ENCODE measurements around the gene PIWIL4.

Gene PIWIL4

GRCh38 chr11:94532211-94532610 is 35.0 kb upstream of the PIWIL4 start:
- Histone ChIP-seq H4K8ac (ENCODE audit: low read length) (no peak overlapping the region), H3K36me3 (ENCODE audit: control insufficient read depth in 1 of 2, insufficient read depth in 2 of 2, low read depth in 1 of 2, low read length in 2 of 2) (no peaks in the 10 kb centered on the region), H3K9ac (ENCODE audit: low read length) (no peak overlapping the region), H3K79me1 (replicated peaks; ENCODE audit: low read length, poor library complexity, severe bottlenecking) (no peaks in the 10 kb centered on the region), H2AK5ac (ENCODE audit: low read length, severe bottlenecking) (no peak overlapping the region), H3K4me1 (ENCODE audit: control insufficient read depth, insufficient read depth, low read depth, low read length) (no peaks in the 10 kb centered on the region), H3K4ac (ENCODE audit: low read depth in 1 of 2, low read length in 2 of 2) (no peak overlapping the region), H3K27ac (ENCODE audit: low read length, poor library complexity, severe bottlenecking) (no peak overlapping the region), H3K4me2 (ENCODE audit: low read length, poor library complexity, severe bottlenecking) (no peak overlapping the region), H2AFZ (ENCODE audit: low read depth, low read length) (no peak overlapping the region), H4K91ac (ENCODE audit: low read length) (no peak overlapping the region), H3K9me3 (ENCODE audit: control insufficient read depth, low read length) (no peaks in the 10 kb centered on the region), H2BK12ac (ENCODE audit: low read length in 2 of 2) (no peak overlapping the region), H3K14ac (ENCODE audit: low read length in 2 of 2) (no peak overlapping the region), H2BK5ac (ENCODE audit: low read depth, low read length, poor library complexity, severe bottlenecking) (no peak overlapping the region), H2BK15ac (ENCODE audit: low read depth, poor library complexity, severe bottlenecking) (no peak overlapping the region), H3K23ac (ENCODE audit: low read length in 2 of 2) (no peak overlapping the region), H3K27me3 (ENCODE audit: control insufficient read depth in 1 of 2, insufficient read depth in 1 of 2, low read length in 2 of 2) (no peaks in the 10 kb centered on the region), H3K18ac (ENCODE audit: low read depth in 1 of 2, low read length in 2 of 2) (no peak overlapping the region), H2BK120ac (ENCODE audit: low read depth, low read length) (no peak overlapping the region), H3K4me3 (ENCODE audit: insufficient read depth in 1 of 2, low read depth in 1 of 2, low read length in 2 of 2) (no peak overlapping the region)
- DNase-seq, result no peak
- WGBS, result 100% methylated on average over 2 of the region's 3 CpGs

- no CpG with 5 or more reads among the region's 1 CpG for WGBS
- H3K4ac ChIP-seq (ENCODE audit: low read depth in 1 of 2, low read length in 2 of 2), result no peak overlapping the region
- H2AK5ac ChIP-seq (ENCODE audit: low read length, severe bottlenecking), result no peak overlapping the region
- H4K91ac ChIP-seq (ENCODE audit: low read length), result no peak overlapping the region
- no peaks in the 10 kb centered on the region for H3K4me1 ChIP-seq (ENCODE audit: control insufficient read depth, insufficient read depth, low read depth, low read length)
- no peak overlapping the region for H2BK120ac ChIP-seq (ENCODE audit: low read depth, low read length)
- H3K27ac ChIP-seq (ENCODE audit: low read length, poor library complexity, severe bottlenecking), result no peak overlapping the region
- H2BK15ac ChIP-seq (ENCODE audit: low read depth, poor library complexity, severe bottlenecking), result no peak overlapping the region
- H2AFZ ChIP-seq (ENCODE audit: low read depth, low read length), result no peak overlapping the region
- H3K36me3 ChIP-seq (ENCODE audit: control insufficient read depth in 1 of 2, insufficient read depth in 2 of 2, low read depth in 1 of 2, low read length in 2 of 2), result no peaks in the 10 kb centered on the region
- H3K9me3 ChIP-seq (ENCODE audit: control insufficient read depth, low read length), result no peaks in the 10 kb centered on the region
- H4K8ac ChIP-seq (ENCODE audit: low read length), result no peak overlapping the region
- no peak overlapping the region for H2BK12ac ChIP-seq (ENCODE audit: low read length in 2 of 2)
- H2BK5ac ChIP-seq (ENCODE audit: low read depth, low read length, poor library complexity, severe bottlenecking), result no peak overlapping the region
- no peak overlapping the region for H3K4me3 ChIP-seq (ENCODE audit: insufficient read depth in 1 of 2, low read depth in 1 of 2, low read length in 2 of 2)
- H3K79me1 ChIP-seq (replicated peaks; ENCODE audit: low read length, poor library complexity, severe bottlenecking), result no peaks in the 10 kb centered on the region
- H3K14ac ChIP-seq (ENCODE audit: low read length in 2 of 2), result no peak overlapping the region
- H3K27me3 ChIP-seq (ENCODE audit: control insufficient read depth in 1 of 2, insufficient read depth in 1 of 2, low read length in 2 of 2), result no peaks in the 10 kb centered on the region
- H3K4me2 ChIP-seq (ENCODE audit: low read length, poor library complexity, severe bottlenecking), result no peak overlapping the region
- no peak overlapping the region for H3K23ac ChIP-seq (ENCODE audit: low read length in 2 of 2)
- no peak for DNase-seq
- H3K18ac ChIP-seq (ENCODE audit: low read depth in 1 of 2, low read length in 2 of 2), result no peak overlapping the region
- peak overlapping the region; percentile 67 for H3K9ac ChIP-seq (ENCODE audit: low read length)
Observed at GRCh38 chr11:94533206-94533605, 34.0 kb upstream of the PIWIL4 start.

GRCh38 chr11:94533696-94534630 is 33.2 kb upstream of the PIWIL4 start:
- Histone ChIP-seq H2AFZ (ENCODE audit: low read depth, low read length) (no peak overlapping the region), H3K4me3 (ENCODE audit: insufficient read depth in 1 of 2, low read depth in 1 of 2, low read length in 2 of 2) (peak overlapping the region in 1 of 2 experiments; percentile 30), H2BK120ac (ENCODE audit: low read depth, low read length) (no peak overlapping the region), H3K23ac (ENCODE audit: low read length in 2 of 2) (no peak overlapping the region), H2AK5ac (ENCODE audit: low read length, severe bottlenecking) (no peak overlapping the region), H4K91ac (ENCODE audit: low read length) (no peak overlapping the region), H3K27ac (ENCODE audit: low read length, poor library complexity, severe bottlenecking) (no peak overlapping the region), H3K9me3 (ENCODE audit: control insufficient read depth, low read length) (no peaks in the 10 kb centered on the region), H3K4me2 (ENCODE audit: low read length, poor library complexity, severe bottlenecking) (no peak overlapping the region), H3K4ac (ENCODE audit: low read depth in 1 of 2, low read length in 2 of 2) (no peak overlapping the region), H2BK15ac (ENCODE audit: low read depth, poor library complexity, severe bottlenecking) (no peak overlapping the region), H3K36me3 (ENCODE audit: control insufficient read depth in 1 of 2, insufficient read depth in 2 of 2, low read depth in 1 of 2, low read length in 2 of 2) (no peaks in the 10 kb centered on the region), H3K14ac (ENCODE audit: low read length in 2 of 2) (no peak overlapping the region), H3K18ac (ENCODE audit: low read depth in 1 of 2, low read length in 2 of 2) (no peak overlapping the region), H3K9ac (ENCODE audit: low read length) (peak overlapping the region; percentile 67), H3K4me1 (ENCODE audit: control insufficient read depth, insufficient read depth, low read depth, low read length) (no peaks in the 10 kb centered on the region), H4K8ac (ENCODE audit: low read length) (no peak overlapping the region), H2BK5ac (ENCODE audit: low read depth, low read length, poor library complexity, severe bottlenecking) (no peak overlapping the region), H3K79me1 (replicated peaks; ENCODE audit: low read length, poor library complexity, severe bottlenecking) (no peaks in the 10 kb centered on the region), H2BK12ac (ENCODE audit: low read length in 2 of 2) (no peak overlapping the region), H3K27me3 (ENCODE audit: control insufficient read depth in 1 of 2, insufficient read depth in 1 of 2, low read length in 2 of 2) (no peaks in the 10 kb centered on the region)
- no peak for DNase-seq
- WGBS, result 81% methylated on average over 4 of the region's 6 CpGs

GRCh38 chr11:94536386-94536785 is 30.8 kb upstream of the PIWIL4 start:
- H3K14ac ChIP-seq (ENCODE audit: low read length in 2 of 2), result no peak overlapping the region
- no peak overlapping the region for H3K4me3 ChIP-seq (ENCODE audit: insufficient read depth in 1 of 2, low read depth in 1 of 2, low read length in 2 of 2)
- no peak overlapping the region for H2BK5ac ChIP-seq (ENCODE audit: low read depth, low read length, poor library complexity, severe bottlenecking)
- H3K9ac ChIP-seq (ENCODE audit: low read length), result peak overlapping the region; percentile 44
- no peak overlapping the region for H2BK120ac ChIP-seq (ENCODE audit: low read depth, low read length)
- H3K27me3 ChIP-seq (ENCODE audit: control insufficient read depth in 1 of 2, insufficient read depth in 1 of 2, low read length in 2 of 2), result no peaks in the 10 kb centered on the region
- no peaks in the 10 kb centered on the region for H3K79me1 ChIP-seq (replicated peaks; ENCODE audit: low read length, poor library complexity, severe bottlenecking)
- H3K4me1 ChIP-seq (ENCODE audit: control insufficient read depth, insufficient read depth, low read depth, low read length), result no peaks in the 10 kb centered on the region
- H2AK5ac ChIP-seq (ENCODE audit: low read length, severe bottlenecking), result no peak overlapping the region
- H3K18ac ChIP-seq (ENCODE audit: low read depth in 1 of 2, low read length in 2 of 2), result no peak overlapping the region
- no peak overlapping the region for H4K91ac ChIP-seq (ENCODE audit: low read length)
- H3K9me3 ChIP-seq (ENCODE audit: control insufficient read depth, low read length), result no peaks in the 10 kb centered on the region
- no peak overlapping the region for H3K4ac ChIP-seq (ENCODE audit: low read depth in 1 of 2, low read length in 2 of 2)
- no peak overlapping the region for H2AFZ ChIP-seq (ENCODE audit: low read depth, low read length)
- H2BK12ac ChIP-seq (ENCODE audit: low read length in 2 of 2), result no peak overlapping the region
- H3K23ac ChIP-seq (ENCODE audit: low read length in 2 of 2), result no peak overlapping the region
- no peak overlapping the region for H3K4me2 ChIP-seq (ENCODE audit: low read length, poor library complexity, severe bottlenecking)
- no peak overlapping the region for H2BK15ac ChIP-seq (ENCODE audit: low read depth, poor library complexity, severe bottlenecking)
- DNase-seq, result no peak
- H4K8ac ChIP-seq (ENCODE audit: low read length), result no peak overlapping the region
- H3K36me3 ChIP-seq (ENCODE audit: control insufficient read depth in 1 of 2, insufficient read depth in 2 of 2, low read depth in 1 of 2, low read length in 2 of 2), result no peaks in the 10 kb centered on the region
- H3K27ac ChIP-seq (ENCODE audit: low read length, poor library complexity, severe bottlenecking), result no peak overlapping the region

Data from mesenchymal stem cell (in vitro differentiated cells and primary cell).